ENCODE data around the gene TRAF4. TPM values are rescaled to one million over a fixed set of nuclear protein-coding genes. Genes with fewer than 3 reads are reported as not detected.

Gene TRAF4
- total RNA-seq, 1 donor from 2014 or later: 73.3 TPM

GRCh38 chr17:28712032-28712704 lies 31.6 kb upstream of the TRAF4 start:
- peak overlapping the region; percentile 99 for H3K27ac Mint-ChIP-seq (ENCODE audit: unreplicated experiment)
- no peaks in the 10 kb centered on the region for H3K27me3 Mint-ChIP-seq (ENCODE audit: low read depth)
- H3K4me3 Mint-ChIP-seq (ENCODE audit: unreplicated experiment): peak overlapping the region; percentile 89
- no peaks in the 10 kb centered on the region for H3K9me3 Mint-ChIP-seq (ENCODE audit: low read depth)
- no peak for DNase-seq (ENCODE audit: low spot score)
- no peak for TF ChIP-seq CTCF (IDR thresholded peaks at IDR 0.05)
- peaks cover 16% of the 10 kb centered on the region for H3K36me3 Mint-ChIP-seq (ENCODE audit: low read depth)
- H3K4me1 Mint-ChIP-seq (ENCODE audit: low read depth): peaks cover 44% of the 10 kb centered on the region

- no peak for DNase-seq (ENCODE audit: low spot score)
- TF ChIP-seq CTCF (IDR thresholded peaks at IDR 0.05): no peak
- Mint-ChIP-seq H3K27ac (ENCODE audit: unreplicated experiment) (peak overlapping the region; percentile 72), H3K4me3 (ENCODE audit: unreplicated experiment) (no peak overlapping the region), H3K36me3 (ENCODE audit: low read depth) (peaks cover 16% of the 10 kb centered on the region), H3K4me1 (ENCODE audit: low read depth) (peaks cover 44% of the 10 kb centered on the region), H3K27me3 (ENCODE audit: low read depth) (no peaks in the 10 kb centered on the region), H3K9me3 (ENCODE audit: low read depth) (no peaks in the 10 kb centered on the region)
Measured at GRCh38 chr17:28712705-28713415, 31.0 kb upstream of the TRAF4 start.

- Mint-ChIP-seq H3K4me3 (ENCODE audit: unreplicated experiment) (no peak overlapping the region), H3K27ac (ENCODE audit: unreplicated experiment) (no peak overlapping the region), H3K27me3 (ENCODE audit: low read depth) (no peaks in the 10 kb centered on the region), H3K9me3 (ENCODE audit: low read depth) (no peaks in the 10 kb centered on the region), H3K36me3 (ENCODE audit: low read depth) (peaks cover 16% of the 10 kb centered on the region), H3K4me1 (ENCODE audit: low read depth) (peaks cover 57% of the 10 kb centered on the region)
- TF ChIP-seq CTCF (IDR thresholded peaks at IDR 0.05): peak; percentile 16
- DNase-seq (ENCODE audit: low spot score): no peak
Measured at GRCh38 chr17:28714281-28714680, 29.5 kb upstream of the TRAF4 start.

GRCh38 chr17:28715217-28715616 lies 28.6 kb upstream of the TRAF4 start:
- no peak overlapping the region for H3K4me3 Mint-ChIP-seq (ENCODE audit: unreplicated experiment)

More at GRCh38 chr17:28715217-28715616, 28.6 kb upstream of the TRAF4 start:
- H3K9me3 Mint-ChIP-seq (ENCODE audit: low read depth): no peaks in the 10 kb centered on the region
- DNase-seq (ENCODE audit: low spot score): no peak
- H3K4me1 Mint-ChIP-seq (ENCODE audit: low read depth): peaks cover 57% of the 10 kb centered on the region
- no peak for TF ChIP-seq CTCF (IDR thresholded peaks at IDR 0.05)
- no peaks in the 10 kb centered on the region for H3K27me3 Mint-ChIP-seq (ENCODE audit: low read depth)
- H3K36me3 Mint-ChIP-seq (ENCODE audit: low read depth): peaks cover 19% of the 10 kb centered on the region
- H3K27ac Mint-ChIP-seq (ENCODE audit: unreplicated experiment): no peak overlapping the region
